ENCODE results near the gene RNASE8. TPM values are rescaled to one million over a fixed set of nuclear protein-coding genes. Genes with fewer than 3 reads are reported as not detected.

The RNASE8 gene
- total RNA-seq, 1 experiment from 2014 or later: not detected

DNA sequence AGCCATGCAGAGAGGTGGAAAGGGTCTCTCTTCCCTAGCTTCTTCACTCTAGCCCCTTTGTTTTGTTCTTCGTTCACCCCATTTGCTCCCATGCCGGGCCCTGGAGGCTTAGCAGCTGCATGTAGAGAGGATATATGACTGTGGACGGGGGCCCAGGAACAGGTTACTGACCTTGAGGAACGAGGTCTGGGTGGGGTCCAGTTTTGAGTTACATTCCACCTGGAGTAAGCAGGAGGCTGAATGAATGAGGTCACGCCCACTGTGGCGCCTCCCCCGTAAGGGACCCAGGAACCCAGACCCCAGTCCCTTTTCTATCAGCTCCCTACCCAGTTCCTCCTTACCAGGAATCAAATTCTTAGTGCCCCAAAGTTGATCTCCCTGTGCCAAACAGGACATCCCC is 39.3 kb upstream of the RNASE8 start:
- H3K4me2 ChIP-seq (ENCODE audit: low read depth, low read length, poor library complexity, severe bottlenecking): no peak overlapping the region
- no peak overlapping the region for H2AFZ ChIP-seq (ENCODE audit: low read length)
- H3K36me3 ChIP-seq (ENCODE audit: insufficient read depth, low read length): no peaks in the 10 kb centered on the region
- H3K4me3 ChIP-seq (ENCODE audit: low read length): no peak overlapping the region
- no peaks in the 10 kb centered on the region for H3K79me2 ChIP-seq (ENCODE audit: low read length)
- no peak for DNase-seq
- H3K4me1 ChIP-seq (ENCODE audit: low read length): no peaks in the 10 kb centered on the region
- no peak overlapping the region for H3K9ac ChIP-seq (ENCODE audit: low read length)
- H3K27ac ChIP-seq (ENCODE audit: low read length): no peak overlapping the region
- H3K9me3 ChIP-seq (ENCODE audit: low read length): no peaks in the 10 kb centered on the region
- no peaks in the 10 kb centered on the region for H4K20me1 ChIP-seq (ENCODE audit: insufficient read depth, low read depth, low read length)
- no peaks in the 10 kb centered on the region; the same call in 1 of the 2 replicates for H3K27me3 ChIP-seq (ENCODE audit: low read length)
- H3K9me2 ChIP-seq (replicated peaks; ENCODE audit: insufficient read depth, low read length): no peaks in the 10 kb centered on the region

- Histone ChIP-seq H3K4me2 (ENCODE audit: low read depth, low read length, poor library complexity, severe bottlenecking) (no peak overlapping the region), H3K4me1 (ENCODE audit: low read length) (no peaks in the 10 kb centered on the region), H3K9ac (ENCODE audit: low read length) (no peak overlapping the region), H3K79me2 (ENCODE audit: low read length) (no peaks in the 10 kb centered on the region), H2AFZ (ENCODE audit: low read length) (no peak overlapping the region), H4K20me1 (ENCODE audit: insufficient read depth, low read depth, low read length) (no peaks in the 10 kb centered on the region), H3K36me3 (ENCODE audit: insufficient read depth, low read length) (no peaks in the 10 kb centered on the region), H3K9me3 (ENCODE audit: low read length) (no peaks in the 10 kb centered on the region), H3K4me3 (ENCODE audit: low read length) (no peak overlapping the region), H3K9me2 (replicated peaks; ENCODE audit: insufficient read depth, low read length) (no peaks in the 10 kb centered on the region), H3K27me3 (ENCODE audit: low read length) (no peaks in the 10 kb centered on the region; the same call in 1 of the 2 replicates), H3K27ac (ENCODE audit: low read length) (no peak overlapping the region)
- no peak for DNase-seq
Measured at GRCh38 chr14:21018781-21019180, 38.8 kb upstream of the RNASE8 start.

- H4K20me1 ChIP-seq (ENCODE audit: insufficient read depth, low read depth, low read length): no peaks in the 10 kb centered on the region
- no peaks in the 10 kb centered on the region for H3K79me2 ChIP-seq (ENCODE audit: low read length)
- H3K27ac ChIP-seq (ENCODE audit: low read length): no peak overlapping the region
- H2AFZ ChIP-seq (ENCODE audit: low read length): no peak overlapping the region
- no peaks in the 10 kb centered on the region; the same call in 1 of the 2 replicates for H3K27me3 ChIP-seq (ENCODE audit: low read length)
- no peak for DNase-seq
- no peaks in the 10 kb centered on the region for H3K9me2 ChIP-seq (replicated peaks; ENCODE audit: insufficient read depth, low read length)
- no peaks in the 10 kb centered on the region for H3K9me3 ChIP-seq (ENCODE audit: low read length)
- H3K9ac ChIP-seq (ENCODE audit: low read length): no peak overlapping the region
- H3K4me2 ChIP-seq (ENCODE audit: low read depth, low read length, poor library complexity, severe bottlenecking): no peak overlapping the region
- no peak overlapping the region for H3K4me3 ChIP-seq (ENCODE audit: low read length)
- no peaks in the 10 kb centered on the region for H3K4me1 ChIP-seq (ENCODE audit: low read length)
- H3K36me3 ChIP-seq (ENCODE audit: insufficient read depth, low read length): no peaks in the 10 kb centered on the region
Measured at GRCh38 chr14:21019366-21019765, 38.3 kb upstream of the RNASE8 start.

DNA sequence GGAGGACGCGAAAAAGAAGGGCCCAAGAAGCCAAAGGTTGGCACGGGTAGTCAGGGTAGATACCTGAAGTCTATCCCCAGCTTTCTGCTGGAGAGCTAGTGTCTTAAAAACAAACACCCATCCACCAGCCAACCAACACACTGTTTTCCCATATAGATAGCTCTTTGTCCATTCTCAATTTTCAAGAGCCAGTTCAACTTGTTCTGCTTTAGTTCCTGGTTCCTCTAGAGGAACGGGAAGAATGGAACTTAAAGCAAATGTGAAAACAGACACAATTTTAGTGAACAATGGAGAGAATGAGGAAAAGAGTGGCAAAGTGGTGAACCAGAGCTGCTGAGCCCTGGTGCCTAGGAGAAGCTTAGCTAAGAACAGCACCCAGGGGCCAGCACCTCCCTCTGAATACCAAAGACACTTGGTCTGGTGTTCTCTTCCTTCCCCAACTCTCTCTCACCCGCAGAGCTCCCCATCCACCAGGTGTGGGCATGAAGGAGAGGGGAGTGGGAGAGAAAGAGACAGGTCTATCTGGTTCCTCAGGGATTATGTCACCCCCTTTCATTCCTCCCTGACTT is 36.6 kb upstream of the RNASE8 start:
- Histone ChIP-seq H3K36me3 (ENCODE audit: insufficient read depth, low read length) (no peaks in the 10 kb centered on the region), H3K4me3 (ENCODE audit: low read length) (no peak overlapping the region), H3K4me2 (ENCODE audit: low read depth, low read length, poor library complexity, severe bottlenecking) (no peak overlapping the region), H3K27ac (ENCODE audit: low read length) (no peak overlapping the region), H3K27me3 (ENCODE audit: low read length) (no peaks in the 10 kb centered on the region; the same call in 1 of the 2 replicates), H2AFZ (ENCODE audit: low read length) (no peak overlapping the region), H3K9me3 (ENCODE audit: low read length) (no peaks in the 10 kb centered on the region), H3K79me2 (ENCODE audit: low read length) (no peaks in the 10 kb centered on the region), H3K9me2 (replicated peaks; ENCODE audit: insufficient read depth, low read length) (no peaks in the 10 kb centered on the region), H3K4me1 (ENCODE audit: low read length) (no peaks in the 10 kb centered on the region), H4K20me1 (ENCODE audit: insufficient read depth, low read depth, low read length) (no peaks in the 10 kb centered on the region), H3K9ac (ENCODE audit: low read length) (no peak overlapping the region)
- no peak for DNase-seq

DNA sequence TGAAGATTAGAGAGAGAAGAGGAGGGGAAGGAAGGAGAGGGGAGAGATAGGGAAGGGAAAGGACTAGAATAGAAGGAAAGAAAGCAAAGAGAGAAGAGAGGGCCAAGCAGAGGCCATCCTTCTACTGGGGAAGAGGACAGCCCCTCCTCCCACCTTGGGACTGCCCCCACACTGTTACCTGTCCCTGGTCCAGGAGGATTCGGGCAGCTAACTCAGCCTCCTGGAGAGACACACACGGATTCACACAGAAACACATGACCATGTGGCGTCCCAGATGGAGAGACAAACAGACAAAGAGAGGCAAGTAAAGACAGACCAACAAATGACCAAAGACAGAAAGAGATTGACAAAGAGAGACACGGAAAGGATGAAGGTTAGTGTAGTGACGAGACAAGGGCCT is 34.9 kb upstream of the RNASE8 start:
- H3K4me2 ChIP-seq (ENCODE audit: low read depth, low read length, poor library complexity, severe bottlenecking): no peak overlapping the region
- DNase-seq: no peak
- no peaks in the 10 kb centered on the region; the same call in 1 of the 2 replicates for H3K27me3 ChIP-seq (ENCODE audit: low read length)
- H3K79me2 ChIP-seq (ENCODE audit: low read length): no peaks in the 10 kb centered on the region
- H2AFZ ChIP-seq (ENCODE audit: low read length): no peak overlapping the region
- H3K4me3 ChIP-seq (ENCODE audit: low read length): no peak overlapping the region
- no peaks in the 10 kb centered on the region for H3K36me3 ChIP-seq (ENCODE audit: insufficient read depth, low read length)
- no peak overlapping the region for H3K9ac ChIP-seq (ENCODE audit: low read length)
- no peak overlapping the region for H3K27ac ChIP-seq (ENCODE audit: low read length)
- H3K4me1 ChIP-seq (ENCODE audit: low read length): no peaks in the 10 kb centered on the region
- 0 out of 2 replicates have a peak, but pooled peaks cover 3% of the 10 kb centered on the region for H4K20me1 ChIP-seq (ENCODE audit: insufficient read depth, low read depth, low read length)
- H3K9me3 ChIP-seq (ENCODE audit: low read length): no peaks in the 10 kb centered on the region
- no peaks in the 10 kb centered on the region for H3K9me2 ChIP-seq (replicated peaks; ENCODE audit: insufficient read depth, low read length)

DNA sequence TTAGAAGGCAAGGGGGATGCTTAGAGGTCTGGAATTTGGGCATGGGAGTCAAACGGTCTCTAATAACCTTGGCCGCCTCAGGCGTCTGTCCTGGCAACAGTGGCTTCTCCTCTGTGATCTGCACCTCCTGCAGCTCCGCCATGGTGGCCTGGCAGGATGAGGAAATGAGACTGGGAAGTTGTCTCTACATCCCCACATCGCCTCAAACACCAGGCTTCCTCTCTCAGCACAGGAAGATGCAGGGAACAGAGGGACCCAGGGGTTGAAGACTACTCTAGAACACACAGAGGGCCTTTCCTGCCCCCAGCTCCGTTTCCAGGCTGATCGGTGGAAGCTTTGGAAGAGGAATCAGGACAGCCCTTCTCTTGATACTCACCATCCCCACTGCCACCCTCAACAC is 34.4 kb upstream of the RNASE8 start:
- Histone ChIP-seq H3K27me3 (ENCODE audit: low read length) (no peaks in the 10 kb centered on the region; the same call in 1 of the 2 replicates), H3K4me1 (ENCODE audit: low read length) (no peaks in the 10 kb centered on the region), H3K9me2 (replicated peaks; ENCODE audit: insufficient read depth, low read length) (no peaks in the 10 kb centered on the region), H3K27ac (ENCODE audit: low read length) (no peak overlapping the region), H2AFZ (ENCODE audit: low read length) (no peak overlapping the region), H3K9ac (ENCODE audit: low read length) (no peak overlapping the region), H3K9me3 (ENCODE audit: low read length) (no peaks in the 10 kb centered on the region), H3K4me2 (ENCODE audit: low read depth, low read length, poor library complexity, severe bottlenecking) (no peak overlapping the region), H3K4me3 (ENCODE audit: low read length) (no peak overlapping the region), H4K20me1 (ENCODE audit: insufficient read depth, low read depth, low read length) (0 out of 2 replicates have a peak, but pooled peaks cover 3% of the 10 kb centered on the region), H3K79me2 (ENCODE audit: low read length) (no peaks in the 10 kb centered on the region), H3K36me3 (ENCODE audit: insufficient read depth, low read length) (no peaks in the 10 kb centered on the region)
- DNase-seq: no peak

GRCh38 chr14:21023817-21024584 is 33.6 kb upstream of the RNASE8 start:
- Histone ChIP-seq H3K27me3 (ENCODE audit: low read length) (no peaks in the 10 kb centered on the region; the same call in 1 of the 2 replicates), H3K79me2 (ENCODE audit: low read length) (no peaks in the 10 kb centered on the region), H3K9me2 (replicated peaks; ENCODE audit: insufficient read depth, low read length) (no peaks in the 10 kb centered on the region), H3K9ac (ENCODE audit: low read length) (no peak overlapping the region), H3K9me3 (ENCODE audit: low read length) (no peaks in the 10 kb centered on the region), H3K36me3 (ENCODE audit: insufficient read depth, low read length) (no peaks in the 10 kb centered on the region), H3K4me1 (ENCODE audit: low read length) (no peaks in the 10 kb centered on the region), H3K4me2 (ENCODE audit: low read depth, low read length, poor library complexity, severe bottlenecking) (no peak overlapping the region), H2AFZ (ENCODE audit: low read length) (no peak overlapping the region), H4K20me1 (ENCODE audit: insufficient read depth, low read depth, low read length) (0 out of 2 replicates have a peak, but pooled peaks cover 3% of the 10 kb centered on the region), H3K4me3 (ENCODE audit: low read length) (no peak overlapping the region), H3K27ac (ENCODE audit: low read length) (no peak overlapping the region)
- no peak for DNase-seq

GRCh38 chr14:21024585-21025370 is 32.8 kb upstream of the RNASE8 start, which contains the start of gene NDRG2:
Gene NDRG2, minus strand, starts transcription at chr14:21025061. Its CDS starts 1,746 bp downstream, at chr14:21023315.
- Histone ChIP-seq H3K27me3 (ENCODE audit: low read length) (no peaks in the 10 kb centered on the region; the same call in 1 of the 2 replicates), H3K4me2 (ENCODE audit: low read depth, low read length, poor library complexity, severe bottlenecking) (no peak within 1 kb of the TSS), H3K9me3 (ENCODE audit: low read length) (no peaks in the 10 kb centered on the region), H3K9ac (ENCODE audit: low read length) (no peak within 1 kb of the TSS), H3K9me2 (replicated peaks; ENCODE audit: insufficient read depth, low read length) (no peaks in the 10 kb centered on the region), H3K4me1 (ENCODE audit: low read length) (no peaks in the 10 kb centered on the region), H3K4me3 (ENCODE audit: low read length) (no peak within 1 kb of the TSS), H4K20me1 (ENCODE audit: insufficient read depth, low read depth, low read length) (0 out of 2 replicates have a peak, but pooled peaks cover 3% of the 10 kb centered on the region), H3K36me3 (ENCODE audit: insufficient read depth, low read length) (no peaks in the 10 kb centered on the region), H3K27ac (ENCODE audit: low read length) (no peak within 1 kb of the TSS), H3K79me2 (ENCODE audit: low read length) (no peaks in the 10 kb centered on the region), H2AFZ (ENCODE audit: low read length) (no peak within 1 kb of the TSS)
- DNase-seq: no peak
